Naive B cell (primary cell): Measurements from ENCODE around the gene NONO. TPM values are rescaled to one million over a fixed set of nuclear protein-coding genes. Genes with fewer than 3 reads are reported as not detected.
A peak's percentile ranks its signal among the peaks of the same experiment; 100 is the strongest.
"Not testable (repeated sequence)": the region's sequence is repeated elsewhere in the genome, so short reads cannot be mapped to it uniquely, and the experiment has no call there.

Experiments used
- ATAC-seq, 2 donors: fragments of 150-1000 bp; cut with Tn5 transposase; 2 replicates each; pipeline ENCODE4 v1.10.0; 2021; ENCODE audit warnings: low read depth in 2 of 2, mild to moderate bottlenecking in 2 of 2, moderate library complexity in 2 of 2
- DNase-seq: peaks from one replicate; pipeline ENCODE4 v3.0.0; 2022
- H3K27ac Mint-ChIP-seq, 6 donors: one replicate each; pipeline ENCODE4 v1.8.0; 2020 to 2022; ENCODE audit warnings: mild to moderate bottlenecking in 6 of 6, mixed read lengths in 6 of 6, moderate library complexity in 5 of 6, inconsistent platforms in 2 of 6
- H3K27me3 Mint-ChIP-seq, 3 donors: one replicate each; pipeline ENCODE4 v1.8.0; 2021 to 2022; ENCODE audit warnings: mixed read lengths in 3 of 3, mild to moderate bottlenecking in 1 of 3
- H3K36me3 Mint-ChIP-seq, 2 donors: one replicate each; pipeline ENCODE4 v1.8.0; 2020 to 2022; ENCODE audit warnings: mixed read lengths in 2 of 2, inconsistent platforms in 1 of 2, mild to moderate bottlenecking in 1 of 2
- H3K4me1 Mint-ChIP-seq, 3 donors: one replicate each; pipeline ENCODE4 v1.8.0; 2020 to 2022; ENCODE audit warnings: mixed read lengths in 3 of 3, inconsistent platforms in 1 of 3, mild to moderate bottlenecking in 1 of 3, moderate library complexity in 1 of 3
- H3K4me3 Mint-ChIP-seq, 8 donors: one replicate each; pipeline ENCODE4 v1.8.0; 2020 to 2022; ENCODE audit warnings: mild to moderate bottlenecking in 8 of 8, mixed read lengths in 8 of 8, moderate library complexity in 8 of 8, inconsistent platforms in 2 of 8
- H3K9me3 Mint-ChIP-seq, 7 donors: one replicate each; pipeline ENCODE4 v1.8.0; 2020 to 2022; ENCODE audit warnings: mixed read lengths in 7 of 7, mild to moderate bottlenecking in 5 of 7, inconsistent platforms in 2 of 7, moderate library complexity in 1 of 7
- polyA plus RNA-seq, 6 donors: library from polyadenylated mRNA; unstranded; fragments of 300-500 nt; fragmentation: Illumina TruSeq; gene quantifications; one replicate each; pipeline ENCODE4 v1.2.3, GENCODE V29; 2021; ENCODE audit warnings: low read depth in 6 of 6

Gene NONO
- polyA plus RNA-seq, 6 donors from 2014 or later, result 174 to 227 (median 183) TPM

GRCh38 chrX:71254092-71254963, 29.1 kb upstream of the NONO start, which contains the start of gene ZMYM3:
TSS of gene ZMYM3 (minus strand) at chrX:71254140. CDS start at chrX:71253255, 885 bp downstream.
- Mint-ChIP-seq H3K27ac (peak within 1 kb of the TSS; percentile 82 to 98 (median 94)), H3K27me3 (no peaks in the 10 kb centered on the region), H3K4me1 (peaks cover 18 to 27% (median 26%) of the 10 kb centered on the region in 3 donors), H3K4me3 (peak within 1 kb of the TSS; percentile 81 to 96 (median 95)), H3K9me3 (peaks cover 0 to 1% (median 0%) of the 10 kb centered on the region in 7 donors), H3K36me3 (peaks cover 0 to 7% of the 10 kb centered on the region in 2 donors)
- ATAC-seq (peak; percentile 83), DNase-seq (peak; percentile 79)

DNA sequence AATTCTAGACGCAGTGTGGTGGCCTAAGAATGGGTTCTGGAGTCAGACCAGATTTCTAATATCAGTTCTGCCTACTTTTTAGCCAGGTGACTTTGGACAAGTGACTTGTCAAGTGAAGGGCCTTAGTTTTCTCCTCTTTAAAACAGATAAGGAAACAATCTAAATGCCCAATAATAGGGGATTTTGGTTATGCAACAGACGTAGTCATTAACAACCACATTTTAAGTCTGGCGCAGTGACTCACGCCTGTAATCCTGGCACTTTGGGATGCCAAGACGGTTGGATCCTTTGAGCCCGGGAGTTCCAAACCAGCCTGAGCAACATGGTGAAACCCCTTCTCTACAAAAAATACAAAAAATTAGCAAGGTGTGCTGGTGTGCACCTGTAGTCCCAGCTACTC, 27.4 kb upstream of the NONO start:
- Mint-ChIP-seq H3K36me3 (no peaks in the 10 kb centered on the region), H3K4me3 (peak overlapping the region in 4 of 8 donors; percentile 81 to 96 (median 95)), H3K9me3 (peaks cover 0 to 1% (median 0%) of the 10 kb centered on the region in 7 donors), H3K27ac (peak overlapping the region in 1 of 6 donors; percentile 97), H3K4me1 (peaks cover 14 to 26% (median 24%) of the 10 kb centered on the region in 3 donors), H3K27me3 (no peaks in the 10 kb centered on the region)
- ATAC-seq, result no peak
- DNase-seq, result no peak

DNA sequence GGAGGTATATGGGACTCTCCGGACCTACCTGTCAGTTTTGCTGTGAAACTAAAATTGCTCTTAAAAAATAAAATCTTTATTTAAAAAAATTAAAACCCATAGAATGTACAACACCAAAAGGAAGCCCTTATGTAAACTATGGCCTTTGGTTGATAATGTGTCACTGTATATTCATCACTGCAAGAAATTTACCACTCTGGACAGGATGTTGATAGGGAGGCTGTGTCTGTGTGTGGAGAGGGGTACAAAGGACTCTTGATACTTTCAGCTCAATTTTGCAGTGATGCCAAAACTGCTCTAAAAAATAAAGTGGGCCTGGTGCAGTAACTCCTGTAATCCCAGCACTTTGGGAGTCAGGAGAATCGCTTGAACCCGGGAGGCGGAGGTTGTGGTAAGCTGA, 26.6 kb upstream of the NONO start:
- H3K4me3 Mint-ChIP-seq, result no peak overlapping the region
- H3K4me1 Mint-ChIP-seq, result peaks cover 14 to 21% (median 21%) of the 10 kb centered on the region in 3 donors
- H3K9me3 Mint-ChIP-seq, result peaks cover 0 to 1% (median 0%) of the 10 kb centered on the region in 7 donors
- H3K27ac Mint-ChIP-seq, result no peak overlapping the region
- DNase-seq, result no peak
- H3K36me3 Mint-ChIP-seq, result no peaks in the 10 kb centered on the region
- H3K27me3 Mint-ChIP-seq, result no peaks in the 10 kb centered on the region
- ATAC-seq, result no peak

DNA sequence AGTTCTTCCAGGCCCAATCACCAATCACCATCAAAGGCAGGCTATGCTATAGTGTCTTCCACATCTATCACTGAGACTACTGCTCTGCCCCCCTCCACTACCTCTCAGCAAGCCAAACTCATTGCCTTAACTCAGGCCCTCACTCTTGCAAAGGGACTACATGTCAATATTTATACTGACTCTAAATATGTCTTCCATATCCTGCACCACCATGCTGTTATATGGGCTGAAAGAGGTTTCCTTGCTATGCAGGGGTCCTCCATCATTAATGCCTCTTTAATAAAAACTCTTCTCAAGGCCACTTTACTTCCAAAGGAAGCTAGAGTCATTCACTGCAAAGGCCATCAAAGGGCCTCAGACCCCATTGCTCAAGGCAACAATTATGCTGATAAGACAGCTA, 14.8 kb upstream of the NONO start:
- ATAC-seq, H3K27ac Mint-ChIP-seq, H3K9me3 Mint-ChIP-seq, H3K4me3 Mint-ChIP-seq, H3K36me3 Mint-ChIP-seq, H3K4me1 Mint-ChIP-seq, H3K27me3 Mint-ChIP-seq, DNase-seq: not testable (repeated sequence)

DNA sequence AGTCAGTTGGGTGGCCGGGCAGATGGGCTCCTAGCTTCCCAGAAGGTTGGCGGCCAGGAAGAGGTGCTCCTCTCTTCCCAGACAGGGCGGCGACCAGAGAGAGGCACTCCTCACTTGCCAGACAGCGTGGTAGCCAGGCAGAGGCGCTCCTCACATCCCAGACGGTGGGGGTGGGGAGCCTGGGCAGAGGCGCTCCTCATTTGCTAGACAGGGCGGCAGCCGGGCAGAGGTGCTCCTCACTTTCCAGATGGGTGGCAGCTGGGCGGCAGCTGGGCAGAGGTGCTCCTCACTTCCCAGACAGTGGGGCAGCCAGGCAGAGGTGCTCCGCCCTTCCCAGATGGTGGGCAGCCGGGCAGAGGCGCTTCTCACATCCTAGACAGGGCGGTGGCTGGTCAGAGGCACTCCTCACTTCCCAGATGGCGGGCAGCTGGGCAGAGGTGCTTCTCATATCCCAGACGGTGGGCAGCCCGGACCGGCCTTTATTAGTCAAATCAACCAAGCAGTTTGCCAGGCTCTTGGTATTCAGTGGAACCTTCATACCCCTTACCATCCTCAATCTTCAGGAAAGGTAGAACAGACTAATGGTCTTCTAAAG, 13.5 kb upstream of the NONO start:
- peaks cover 0 to 7% (median 0%) of the 10 kb centered on the region in 3 donors for H3K4me1 Mint-ChIP-seq
- H3K27me3 Mint-ChIP-seq, result no peaks in the 10 kb centered on the region
- H3K36me3 Mint-ChIP-seq, result no peaks in the 10 kb centered on the region
- peaks cover 0 to 6% (median 0%) of the 10 kb centered on the region in 7 donors for H3K9me3 Mint-ChIP-seq
- no peak overlapping the region for H3K27ac Mint-ChIP-seq
- ATAC-seq, result no peak
- DNase-seq, result no peak
- no peak overlapping the region for H3K4me3 Mint-ChIP-seq

- not testable (repeated sequence) for DNase-seq, H3K36me3 Mint-ChIP-seq, H3K9me3 Mint-ChIP-seq, H3K4me1 Mint-ChIP-seq, H3K27me3 Mint-ChIP-seq, ATAC-seq, H3K4me3 Mint-ChIP-seq
- peak overlapping the region in 1 of 6 donors; percentile 36 for H3K27ac Mint-ChIP-seq
Measured at GRCh38 chrX:71272313-71272712, 11.1 kb upstream of the NONO start.

DNA sequence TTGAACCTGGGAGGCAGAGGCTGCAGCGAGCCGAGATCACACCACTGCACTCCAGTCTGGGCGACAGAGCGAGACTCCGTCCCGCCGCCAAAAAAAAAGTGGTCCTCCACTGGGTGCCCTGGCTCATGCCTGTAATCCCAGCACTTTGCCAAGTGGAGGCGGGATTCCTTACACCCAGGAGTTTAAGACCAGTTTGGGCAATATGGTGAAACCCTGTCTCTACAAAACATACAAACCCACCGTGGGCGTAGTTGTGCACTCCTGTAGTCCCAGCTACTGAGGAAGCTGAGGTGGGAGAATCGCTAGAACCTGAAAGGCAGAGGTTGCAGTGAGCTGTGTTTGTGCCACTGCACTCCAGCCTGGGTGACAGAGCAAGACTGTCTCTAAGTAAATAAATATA, 2.1 kb upstream of the NONO start:
- not testable (repeated sequence) for H3K27ac Mint-ChIP-seq, H3K9me3 Mint-ChIP-seq, ATAC-seq, H3K36me3 Mint-ChIP-seq, DNase-seq, H3K27me3 Mint-ChIP-seq
- H3K4me3 Mint-ChIP-seq, result peak overlapping the region in 1 of 8 donors; percentile 12
- peaks cover 0 to 21% (median 9%) of the 10 kb centered on the region in 3 donors for H3K4me1 Mint-ChIP-seq

GRCh38 chrX:71282514-71283402, 677 bp upstream of the NONO start:
- peaks cover 0 to 9% of the 10 kb centered on the region in 2 donors for H3K36me3 Mint-ChIP-seq
- peaks cover 0 to 3% (median 0%) of the 10 kb centered on the region in 3 donors for H3K27me3 Mint-ChIP-seq
- H3K4me1 Mint-ChIP-seq, result peaks cover 0 to 27% (median 9%) of the 10 kb centered on the region in 3 donors
- peaks cover 0 to 5% (median 0%) of the 10 kb centered on the region in 7 donors for H3K9me3 Mint-ChIP-seq
- peak overlapping the region; percentile 95 to 99 (median 97) for H3K4me3 Mint-ChIP-seq
- peak; percentile 37 to 39 for ATAC-seq
- no peak for DNase-seq
- H3K27ac Mint-ChIP-seq, result peak overlapping the region; percentile 99 to 100 (median 99)

DNA sequence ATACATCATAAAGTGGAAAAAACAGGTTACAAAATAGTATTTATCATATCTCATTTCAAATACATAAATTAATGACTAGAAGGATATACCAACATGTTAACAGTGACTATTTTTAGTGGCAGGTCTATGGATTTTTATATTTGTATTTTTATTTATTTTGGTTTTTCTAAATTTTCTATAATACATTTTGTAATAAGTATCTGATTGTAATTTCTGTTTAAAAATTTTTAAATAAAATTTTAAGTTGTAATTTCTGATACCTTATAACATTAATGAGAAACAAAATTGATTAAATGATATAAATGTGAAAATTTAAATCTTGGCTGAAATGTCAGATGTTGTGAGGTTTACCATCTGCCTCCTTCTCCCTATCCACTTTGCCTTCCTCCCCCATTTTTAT, 2.5 kb downstream of the NONO start:
- no peak for DNase-seq
- H3K4me3 Mint-ChIP-seq, result peak overlapping the region in 3 of 8 donors; percentile 8 to 70 (median 54)
- peaks cover 0 to 31% (median 12%) of the 10 kb centered on the region in 3 donors for H3K4me1 Mint-ChIP-seq
- no peaks in the 10 kb centered on the region for H3K36me3 Mint-ChIP-seq
- H3K27me3 Mint-ChIP-seq, result no peaks in the 10 kb centered on the region
- no peak for ATAC-seq
- peaks cover 0 to 1% (median 0%) of the 10 kb centered on the region in 7 donors for H3K9me3 Mint-ChIP-seq
- H3K27ac Mint-ChIP-seq, result no peak overlapping the region

DNA sequence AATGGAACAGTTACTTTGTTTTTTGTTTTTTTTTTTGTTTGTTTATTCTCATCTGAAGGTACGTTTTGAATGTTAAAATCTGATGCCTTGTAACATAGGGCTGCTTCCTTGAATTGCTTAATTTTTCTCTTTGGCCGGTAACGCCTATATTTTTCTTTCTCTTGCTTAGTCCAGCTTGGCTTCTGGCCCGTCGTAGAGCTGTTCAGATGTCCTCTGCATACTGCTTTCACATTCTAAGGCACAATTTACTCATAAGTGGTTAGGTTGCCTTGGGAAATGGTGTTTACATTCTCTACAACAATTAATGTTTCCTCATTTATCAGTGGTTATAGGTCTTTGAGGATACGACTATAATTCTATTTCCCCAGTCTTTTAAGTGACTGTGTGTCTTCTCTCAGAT, 7.9 kb downstream of the NONO start:
- Mint-ChIP-seq H3K4me1 (peaks cover 0 to 11% (median 3%) of the 10 kb centered on the region in 3 donors), H3K36me3 (no peaks in the 10 kb centered on the region), H3K9me3 (no peaks in the 10 kb centered on the region), H3K27me3 (no peaks in the 10 kb centered on the region), H3K27ac (peak overlapping the region in 1 of 6 donors; percentile 43), H3K4me3 (no peak overlapping the region)
- no peak for DNase-seq
- no peak for ATAC-seq

DNA sequence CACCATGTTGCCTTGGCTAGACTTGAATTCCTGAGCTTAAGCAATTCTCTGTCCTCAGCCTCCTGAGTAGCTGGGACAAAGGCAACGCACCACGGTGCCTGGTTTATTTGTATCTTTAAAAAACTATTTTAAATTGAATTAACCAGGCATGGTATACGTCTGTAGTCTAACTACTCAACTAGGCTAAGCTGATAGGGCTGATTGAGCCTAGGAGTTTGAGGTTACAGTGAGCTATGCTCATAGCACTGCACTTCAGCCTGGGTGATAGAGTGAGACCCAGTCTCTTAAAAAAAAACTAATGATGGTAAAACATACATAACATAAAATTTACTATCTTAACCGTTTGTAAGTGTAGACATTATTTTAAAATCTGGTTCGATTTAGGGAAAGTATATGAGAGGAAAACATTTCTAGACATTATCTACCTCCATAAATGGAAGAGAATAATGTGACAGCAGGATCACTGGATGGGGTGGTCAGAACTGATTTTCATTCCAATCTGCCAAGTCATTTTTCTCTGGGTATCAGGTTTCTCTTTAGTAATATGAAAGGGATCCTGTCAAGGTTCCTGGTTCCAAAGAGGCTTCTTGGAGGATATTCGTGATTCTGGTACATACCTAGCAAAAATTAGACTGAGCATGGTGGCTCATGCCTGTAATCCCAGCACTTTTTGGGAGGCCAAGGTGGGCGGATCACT, 9.4 kb downstream of the NONO start:
- Mint-ChIP-seq H3K36me3 (no peaks in the 10 kb centered on the region), H3K27ac (peak overlapping the region in 1 of 6 donors; percentile 19), H3K9me3 (no peaks in the 10 kb centered on the region), H3K4me3 (no peak overlapping the region), H3K4me1 (peaks cover 0 to 5% (median 3%) of the 10 kb centered on the region in 3 donors), H3K27me3 (no peaks in the 10 kb centered on the region)
- DNase-seq (no peak), ATAC-seq (no peak)

DNA sequence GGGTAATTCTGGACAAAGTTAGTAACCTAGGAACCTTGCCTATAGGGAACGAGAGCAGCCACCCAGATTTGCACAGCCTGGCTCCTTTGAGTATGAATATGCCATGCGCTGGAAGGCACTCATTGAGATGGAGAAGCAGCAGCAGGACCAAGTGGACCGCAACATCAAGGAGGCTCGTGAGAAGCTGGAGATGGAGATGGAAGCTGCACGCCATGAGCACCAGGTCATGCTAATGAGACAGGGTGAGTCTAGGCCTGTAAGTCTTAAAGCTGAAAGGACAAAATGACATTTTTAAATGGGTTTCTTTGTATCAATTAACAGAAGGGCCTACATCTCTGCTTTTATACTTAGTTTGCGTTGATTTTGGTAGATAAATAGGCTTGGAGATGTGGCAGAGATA, 13.4 kb downstream of the NONO start:
- Mint-ChIP-seq H3K36me3 (no peaks in the 10 kb centered on the region), H3K27ac (peak overlapping the region in 1 of 6 donors; percentile 29)
- ATAC-seq, result no peak

More for the DNA sequence above, 13.4 kb downstream of the NONO start:
- H3K4me1 Mint-ChIP-seq, result no peaks in the 10 kb centered on the region
- H3K27me3 Mint-ChIP-seq, result no peaks in the 10 kb centered on the region
- peak overlapping the region in 1 of 8 donors; percentile 21 for H3K4me3 Mint-ChIP-seq
- H3K9me3 Mint-ChIP-seq, result no peaks in the 10 kb centered on the region
- no peak for DNase-seq
